Fibroblast of lung (primary cell): ENCODE data around the gene DES. TPM values are rescaled to one million over a fixed set of nuclear protein-coding genes. Genes with fewer than 3 reads are reported as not detected.

Source experiments
- DNase-seq, 2 donors: peaks; one replicate each; pipeline versions ENCODE4 v3.0.0 to v3.0.0-alpha.2; 2010; ENCODE audit warnings: low read depth in 2 of 2
- H2AFZ ChIP-seq: 2 replicates; pipeline ENCODE4 v1.5.1; 2012; ENCODE audit warnings: low read length, control low read depth, inconsistent platforms
- H3K27ac ChIP-seq: 2 replicates; pipeline ENCODE4 v1.5.1; 2011; ENCODE audit warnings: low read length, control low read depth; ENCODE audit not compliant: insufficient read depth
- H3K27me3 ChIP-seq: 2 replicates; pipeline ENCODE4 v1.5.1; 2011; ENCODE audit warnings: mild to moderate bottlenecking, low read length; ENCODE audit not compliant: control insufficient read depth, insufficient read depth
- H3K36me3 ChIP-seq: 2 replicates; pipeline ENCODE4 v1.5.1; 2011; ENCODE audit warnings: low read length; ENCODE audit not compliant: control insufficient read depth, insufficient read depth
- H3K4me1 ChIP-seq: 2 replicates; pipeline ENCODE4 v1.5.1; 2011; ENCODE audit warnings: low read length; ENCODE audit not compliant: control insufficient read depth, insufficient read depth; ENCODE audit errors: extremely low read depth
- H3K4me2 ChIP-seq: 2 replicates; pipeline ENCODE4 v1.5.1; 2011; ENCODE audit warnings: low read length, control low read depth; ENCODE audit not compliant: insufficient read depth; ENCODE audit errors: extremely low read depth
- H3K4me3 ChIP-seq, 4 experiments: fragments of 200-600 bp in 1 of 4; sonication (generic) in 1 of 4; replicated peaks in 1 of 4; 2 replicates each; pipeline ENCODE4 v1.5.1; 2011 to 2016; ENCODE audit warnings: low read length in 4 of 4, low read depth in 3 of 4, mild to moderate bottlenecking in 3 of 4, control low read depth in 2 of 4, inconsistent platforms in 1 of 4, mixed read lengths in 1 of 4; ENCODE audit not compliant: insufficient read depth in 1 of 4; ENCODE audit errors: control extremely low read depth in 1 of 4
- H3K79me2 ChIP-seq: 2 replicates; pipeline ENCODE4 v1.5.1; 2012; ENCODE audit warnings: mild to moderate bottlenecking, low read length, inconsistent platforms; ENCODE audit not compliant: control insufficient read depth, insufficient read depth
- H3K9ac ChIP-seq: 2 replicates; pipeline ENCODE4 v1.5.1; 2011; ENCODE audit warnings: mild to moderate bottlenecking, low read length, control low read depth; ENCODE audit not compliant: insufficient read depth
- H3K9me3 ChIP-seq: 2 replicates; pipeline ENCODE4 v1.5.1; 2012; ENCODE audit warnings: low read depth, low read length; ENCODE audit not compliant: control insufficient read depth, insufficient read depth
- H4K20me1 ChIP-seq: 2 replicates; pipeline ENCODE4 v1.5.1; 2011; ENCODE audit warnings: low read length; ENCODE audit not compliant: control insufficient read depth, insufficient read depth; ENCODE audit errors: extremely low read depth
- CTCF ChIP-seq, 2 donors: IDR thresholded peaks in 1 of 2; conservative IDR thresholded peaks in 1 of 2; 1 replicate in 1 of 2; 2 replicates in 1 of 2; pipeline ENCODE4 v1.5.1; 2011 to 2012; ENCODE audit warnings: low read length in 2 of 2, control low read depth in 1 of 2, inconsistent platforms in 1 of 2, low read depth in 1 of 2, mild to moderate bottlenecking in 1 of 2
- EZH2 ChIP-seq: IDR thresholded peaks from 2 replicates; pipeline ENCODE4 v1.5.1; 2012; ENCODE audit warnings: low read length, control low read depth, mild to moderate bottlenecking; ENCODE audit errors: missing control alignments
- polyA plus RNA-seq, 2 donors: library from polyadenylated mRNA; depleted of rRNA in 1 of 2; stranded (reverse) in 1 of 2; unstranded in 1 of 2; fragments of >200 nt; gene quantifications; 2 replicates each; pipeline ENCODE4 v1.2.1, GENCODE V29; 2011 to 2012; ENCODE audit warnings: missing spikeins in 1 of 2
- total RNA-seq: library from RNA; depleted of rRNA; stranded (reverse); fragments of >200 nt; gene quantifications from 2 replicates; pipeline ENCODE4 v1.2.1, GENCODE V29; 2014

DES gene
- total and polyA plus RNA-seq, 2 donors (not counting 1 experiment from before 2014, with no cell fraction given), result 11.0 to 34.7 TPM

DNA sequence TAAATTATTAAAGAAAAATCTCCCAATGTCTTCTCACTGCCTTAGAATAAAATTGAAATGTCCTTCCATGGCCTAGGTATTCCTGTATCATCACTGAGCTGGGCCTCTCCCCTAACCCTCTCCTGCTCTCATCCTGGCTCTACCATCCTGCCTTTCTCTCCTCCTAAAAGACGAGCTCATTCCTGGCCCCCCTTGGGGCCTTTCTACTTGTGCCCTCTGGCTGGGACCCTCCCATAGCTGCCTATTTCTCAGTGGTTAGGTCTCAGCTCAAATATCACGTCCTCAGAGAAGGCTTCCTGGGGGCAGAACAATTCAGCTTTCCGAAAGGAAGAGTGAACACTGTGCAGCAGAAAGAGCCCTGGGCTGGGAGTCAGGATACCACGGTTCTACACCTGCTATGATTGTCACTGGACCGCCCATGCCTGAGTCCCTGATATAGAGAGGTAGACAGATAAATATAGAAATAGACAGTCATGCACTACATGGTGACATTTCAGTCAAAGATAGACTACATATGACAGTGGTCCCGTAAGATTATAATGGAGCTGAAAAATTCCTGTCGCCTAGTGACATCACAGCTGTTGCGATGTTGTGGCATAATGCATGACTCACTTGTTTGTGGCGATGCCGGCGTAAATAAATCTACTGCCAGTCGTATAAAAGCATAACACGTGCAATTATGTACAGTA lies 39.9 kb upstream of the DES start:
- Histone ChIP-seq H3K4me2 (no peak overlapping the region), H3K27ac (no peak overlapping the region), H3K4me1 (no peaks in the 10 kb centered on the region), H3K9me3 (no peaks in the 10 kb centered on the region), H3K36me3 (peaks cover 17% of the 10 kb centered on the region), H3K9ac (no peak overlapping the region), H3K27me3 (no peaks in the 10 kb centered on the region), H3K79me2 (no peaks in the 10 kb centered on the region), H2AFZ (no peak overlapping the region), H4K20me1 (no peaks in the 10 kb centered on the region), H3K4me3 (no peak overlapping the region)
- no peak for TF ChIP-seq CTCF (conservative IDR thresholded peaks at IDR 0.05 in 1 of 2, IDR thresholded peaks at IDR 0.05 in 1 of 2; ENCODE audit: low read depth in 1 of 2, low read length in 2 of 2)
- TF ChIP-seq EZH2, result no peak
- no peak for DNase-seq

DNA sequence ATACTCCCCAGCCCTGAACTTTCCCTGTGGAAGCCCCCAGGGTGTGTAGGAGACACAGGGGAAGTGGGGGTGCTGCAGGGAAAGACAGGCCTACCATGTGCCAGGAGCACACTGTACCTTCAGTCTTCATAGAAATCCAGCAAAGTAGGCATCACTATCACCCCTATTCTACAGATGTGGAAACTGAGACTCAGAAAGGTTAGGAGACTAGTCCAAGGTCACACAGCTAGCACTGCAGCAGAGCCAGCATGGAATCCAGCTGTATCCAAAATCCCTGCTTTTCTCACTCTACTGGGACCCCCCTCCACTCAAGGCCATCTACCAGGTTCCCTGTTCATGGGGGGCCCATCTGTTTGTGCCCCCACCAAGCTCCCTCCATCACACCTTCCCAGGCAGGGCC lies 37.3 kb upstream of the DES start:
- Histone ChIP-seq H2AFZ (no peak overlapping the region), H4K20me1 (no peaks in the 10 kb centered on the region), H3K9me3 (no peaks in the 10 kb centered on the region), H3K4me2 (no peak overlapping the region), H3K9ac (no peak overlapping the region), H3K4me3 (no peak overlapping the region), H3K36me3 (peaks cover 28% of the 10 kb centered on the region), H3K27ac (no peak overlapping the region), H3K27me3 (no peaks in the 10 kb centered on the region), H3K4me1 (peaks cover 4% of the 10 kb centered on the region), H3K79me2 (peaks cover under 1% of the 10 kb centered on the region)
- TF ChIP-seq EZH2, result no peak
- TF ChIP-seq CTCF (conservative IDR thresholded peaks at IDR 0.05 in 1 of 2, IDR thresholded peaks at IDR 0.05 in 1 of 2; ENCODE audit: low read depth in 1 of 2, low read length in 2 of 2), result no peak
- DNase-seq, result no peak

DNA sequence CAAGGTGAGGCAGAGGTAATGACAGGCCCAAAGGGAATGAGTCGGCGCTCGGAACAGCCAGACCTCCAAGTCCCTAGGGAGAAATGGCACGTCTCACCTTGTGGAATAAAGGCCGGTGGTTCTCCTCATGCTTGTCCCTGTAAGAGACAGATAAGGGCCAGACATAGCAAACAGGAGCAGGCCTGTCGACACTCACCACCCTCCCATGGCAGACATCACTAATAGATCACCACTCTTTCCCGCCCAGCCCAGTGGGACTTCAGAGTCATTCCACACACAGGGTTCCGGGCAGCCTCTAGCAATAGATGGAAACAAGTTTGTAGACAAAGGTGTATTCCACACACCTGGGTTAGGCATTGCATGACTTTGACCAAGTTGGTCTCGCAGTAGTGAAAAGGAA lies 36.7 kb upstream of the DES start:
- H3K4me2 ChIP-seq, result no peak overlapping the region
- no peak overlapping the region for H3K27ac ChIP-seq
- peaks cover 5% of the 10 kb centered on the region for H3K79me2 ChIP-seq
- DNase-seq, result no peak
- H3K4me1 ChIP-seq, result peaks cover 7% of the 10 kb centered on the region
- TF ChIP-seq EZH2 (no peak), CTCF (conservative IDR thresholded peaks at IDR 0.05 in 1 of 2, IDR thresholded peaks at IDR 0.05 in 1 of 2; ENCODE audit: low read depth in 1 of 2, low read length in 2 of 2) (no peak)
- no peaks in the 10 kb centered on the region for H3K27me3 ChIP-seq
- H4K20me1 ChIP-seq, result no peaks in the 10 kb centered on the region
- H3K9me3 ChIP-seq, result no peaks in the 10 kb centered on the region
- no peak overlapping the region for H2AFZ ChIP-seq
- H3K9ac ChIP-seq, result no peak overlapping the region
- H3K36me3 ChIP-seq, result peaks cover 33% of the 10 kb centered on the region
- no peak overlapping the region for H3K4me3 ChIP-seq
